Neural cell (in vitro differentiated cells): ENCODE data around the gene GCNT1.

ENCODE experiments used
- CTCF ChIP-seq: fragments of 450-650 bp; IDR thresholded peaks from 2 replicates; pipeline ENCODE4 v1.5.1; 2014; ENCODE audit warnings: antibody characterized with exemption, mild to moderate bottlenecking, moderate library complexity; ENCODE audit not compliant: poor library complexity, severe bottlenecking
- EP300 ChIP-seq: fragments of 450-650 bp; conservative IDR thresholded peaks from 2 replicates; pipeline ENCODE4 v1.6.1; 2014; ENCODE audit warnings: antibody characterized with exemption, mild to moderate bottlenecking, moderate library complexity; ENCODE audit not compliant: poor library complexity, severe bottlenecking
- EZH2 ChIP-seq: fragments of 200-600, 300-800 bp; shearing (Covaris generic), sonication (generic); IDR thresholded peaks from 2 replicates; pipeline ENCODE4 v1.6.1; 2014; ENCODE audit warnings: antibody characterized with exemption, low read length, borderline replicate concordance, mild to moderate bottlenecking; ENCODE audit not compliant: insufficient read depth, poor library complexity, severe bottlenecking
- RAD21 ChIP-seq: fragments of 450-650 bp; conservative IDR thresholded peaks from 2 replicates; pipeline ENCODE4 v1.6.1; 2014; ENCODE audit warnings: antibody characterized with exemption, mild to moderate bottlenecking, moderate library complexity
- REST ChIP-seq: IDR thresholded peaks from 2 replicates; pipeline ENCODE4 v1.6.1; 2012; ENCODE audit warnings: borderline replicate concordance
- TAF1 ChIP-seq: IDR thresholded peaks from 2 replicates; pipeline ENCODE4 v1.6.1; 2012; ENCODE audit warnings: low read depth

GRCh38 chr9:76438841-76439588 lies 20.0 kb upstream of the GCNT1 start:
- TF ChIP-seq EZH2 (no peak), RAD21 (no peak), EP300 (no peak), CTCF (no peak), TAF1 (no peak), REST (no peak)
